HG03460 (cell line): ENCODE measurements around the gene KRTAP16-1.

ENCODE experiments used
- ATAC-seq: cut with Tn5 transposase; IDR thresholded peaks from one replicate; pipeline ENCODE4 v1.9.1; 2021; ENCODE audit not compliant: unreplicated experiment

The KRTAP16-1 gene

DNA sequence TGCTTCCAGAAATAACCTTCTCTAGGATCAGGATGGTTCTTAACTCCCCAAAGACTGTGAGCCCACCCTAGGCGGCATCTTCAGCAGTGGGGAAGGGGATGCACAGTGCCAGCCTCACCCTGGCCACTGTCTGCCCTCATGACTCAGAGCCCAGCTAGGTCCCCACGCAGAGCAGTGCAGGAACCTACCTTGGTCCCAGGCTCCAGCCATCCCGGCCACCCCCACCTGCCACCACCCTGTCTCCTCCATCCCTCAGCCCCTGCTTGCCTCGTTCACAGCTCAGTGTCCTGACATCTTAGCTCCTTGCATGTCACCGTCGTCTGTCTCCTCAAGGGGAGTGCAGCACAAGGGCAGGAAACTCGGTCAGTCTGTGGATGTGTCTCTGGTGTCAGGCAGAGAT is 22.5 kb upstream of the KRTAP16-1 start:
- ATAC-seq: no peak

DNA sequence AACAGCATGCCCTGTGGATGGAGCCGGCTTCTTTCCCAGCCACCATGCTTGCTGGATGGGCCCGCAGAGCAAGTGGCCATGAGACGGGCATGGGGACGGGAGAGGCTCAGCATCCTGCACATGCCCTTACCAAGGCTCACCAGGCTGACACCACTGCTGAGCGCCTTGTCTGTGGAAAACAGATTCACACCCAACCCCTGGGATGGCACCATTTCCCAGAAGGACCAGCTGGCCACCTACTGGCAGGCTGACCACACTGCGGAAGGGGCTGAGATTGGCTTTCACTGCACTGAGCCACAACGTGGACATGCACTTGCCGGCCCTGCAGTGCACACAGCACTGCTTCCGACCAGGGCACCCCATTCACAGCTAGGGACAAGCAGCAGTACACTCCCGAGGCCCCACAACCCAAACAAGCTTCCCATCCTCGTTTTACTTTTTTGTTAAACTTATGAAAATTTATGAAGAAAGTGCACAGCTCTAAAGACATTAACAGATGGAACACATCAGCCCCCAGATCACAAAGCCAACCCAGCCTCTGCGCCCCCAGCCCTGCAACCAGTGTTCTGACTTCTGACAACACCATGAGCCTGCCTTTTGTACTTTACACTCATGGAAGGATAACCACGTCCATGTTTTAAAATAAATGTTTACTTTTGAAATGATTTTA is 20.3 kb upstream of the KRTAP16-1 start:
- no peak for ATAC-seq

DNA sequence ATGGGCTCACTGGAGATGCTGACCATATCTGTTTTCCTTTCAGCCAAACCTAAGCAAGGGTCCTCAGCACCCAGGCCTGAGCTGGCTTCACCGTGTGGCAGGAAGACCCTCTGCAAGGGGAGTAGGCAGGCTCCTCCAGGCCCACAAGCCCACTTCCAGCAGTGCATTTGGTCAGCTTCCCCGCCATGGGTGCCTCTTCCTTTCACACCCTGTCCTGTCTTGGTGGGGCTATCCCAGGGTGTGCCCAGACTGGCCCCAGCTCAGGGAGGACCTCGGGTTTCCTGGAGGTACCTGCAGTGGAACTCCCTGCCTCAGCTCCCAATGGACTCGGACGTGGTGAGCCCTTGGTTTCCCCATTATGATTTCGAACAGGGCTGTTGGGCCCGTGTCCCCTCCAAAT is 19.1 kb upstream of the KRTAP16-1 start:
- ATAC-seq: no peak

- no peak for ATAC-seq
Measured at GRCh38 chr17:41327411-41328120, 18.5 kb upstream of the KRTAP16-1 start.

DNA sequence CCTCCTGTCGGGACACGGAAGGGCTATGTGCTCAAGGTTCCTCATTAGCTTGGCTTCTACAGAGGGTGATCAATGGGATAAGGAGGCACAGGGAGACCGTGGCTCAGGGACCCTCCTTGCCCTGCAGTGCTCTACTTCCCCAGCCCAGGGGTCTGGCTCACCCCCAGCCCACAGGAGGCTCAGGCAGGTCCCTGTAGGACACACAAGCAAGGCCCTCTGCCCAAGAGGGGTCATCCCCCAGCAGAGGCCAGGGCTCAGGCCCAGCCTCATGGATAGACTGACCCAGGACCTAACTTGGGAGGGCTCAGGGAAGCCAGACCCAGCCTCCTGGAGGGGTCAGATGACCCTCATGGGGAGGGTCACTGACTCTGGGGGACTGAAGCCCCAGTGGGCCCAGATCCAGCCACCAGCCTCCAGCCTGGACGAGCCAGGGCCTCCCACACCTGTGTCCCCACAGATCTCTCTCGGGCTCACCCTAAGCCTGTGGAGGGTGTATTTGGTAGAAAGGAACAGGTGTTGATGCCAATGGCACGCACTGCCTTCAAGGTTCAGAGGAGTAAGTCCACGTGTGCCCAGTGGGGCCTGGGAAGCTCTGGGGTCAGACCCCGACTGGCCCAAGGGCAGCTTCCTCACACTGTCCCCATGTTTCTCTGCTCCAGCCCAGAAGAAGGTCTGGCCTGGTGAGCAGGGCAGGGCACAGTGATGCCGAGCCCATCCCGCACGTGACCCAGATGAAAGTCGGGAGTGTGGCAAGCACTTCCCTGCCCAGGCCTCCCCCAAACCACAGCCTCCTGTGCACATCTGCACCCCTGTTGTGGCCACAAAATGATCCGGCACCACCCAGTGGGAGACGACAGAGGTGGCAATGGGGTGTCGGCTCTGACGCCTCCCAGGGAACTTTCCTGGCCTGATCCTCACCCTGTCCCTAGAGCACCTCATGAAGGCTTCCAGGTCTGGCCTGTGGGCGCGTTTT is 17.4 kb upstream of the KRTAP16-1 start:
- ATAC-seq: no peak

GRCh38 chr17:41325611-41326010 is 16.5 kb upstream of the KRTAP16-1 start:
- no peak for ATAC-seq

- ATAC-seq: no peak
Measured at GRCh38 chr17:41325126-41325525, 16.0 kb upstream of the KRTAP16-1 start.

GRCh38 chr17:41324180-41325075 is 15.3 kb upstream of the KRTAP16-1 start:
- no peak for ATAC-seq

GRCh38 chr17:41322903-41323895 is 14.1 kb upstream of the KRTAP16-1 start:
- no peak for ATAC-seq

DNA sequence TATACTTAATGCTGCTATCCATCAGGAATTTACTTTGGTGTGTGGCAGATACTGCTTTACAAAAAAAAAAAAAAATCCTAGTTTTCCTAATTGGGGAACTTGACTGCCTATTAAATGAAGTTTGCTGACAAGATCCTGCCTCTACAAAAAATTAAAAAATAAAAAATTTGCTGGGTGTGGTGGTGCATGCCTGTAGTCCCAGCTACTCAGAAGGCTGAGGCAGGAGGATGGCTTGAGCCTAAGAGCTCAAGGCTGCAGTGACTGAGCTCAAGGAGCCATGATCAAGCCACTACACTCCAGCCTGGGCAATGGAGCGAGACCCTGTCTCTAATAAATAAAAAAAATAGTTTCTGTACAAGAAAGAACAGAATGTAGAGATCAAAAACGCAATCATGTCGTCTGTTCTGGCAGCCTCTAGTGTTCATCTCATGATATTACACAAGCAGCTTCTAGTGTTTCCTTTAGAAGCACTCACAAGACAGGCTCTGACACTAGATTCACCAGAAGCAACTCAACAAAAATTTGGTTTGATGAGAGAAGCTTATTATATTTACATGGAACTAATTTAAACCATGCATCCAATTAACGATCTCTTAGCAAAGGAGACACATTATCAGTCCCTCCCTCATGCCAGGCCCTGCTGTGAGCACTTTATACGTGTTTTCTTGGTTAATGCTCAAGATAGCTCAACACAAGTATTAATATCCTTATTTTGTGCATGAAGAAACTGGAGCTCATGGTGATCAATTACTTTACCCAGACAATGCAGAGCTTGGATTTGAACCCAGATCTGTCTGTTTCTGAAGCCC is 13.2 kb upstream of the KRTAP16-1 start:
- no peak for ATAC-seq

GRCh38 chr17:41318231-41318630 is 9.1 kb upstream of the KRTAP16-1 start:
- ATAC-seq: no peak

GRCh38 chr17:41315814-41316445 is 6.8 kb upstream of the KRTAP16-1 start:
- ATAC-seq: no peak

GRCh38 chr17:41315204-41315794 is 6.2 kb upstream of the KRTAP16-1 start, which contains the start of gene KRTAP17-1:
Gene KRTAP17-1 (minus strand): TSS chr17:41315710. CDS start chr17:41315650, 60 bp downstream.
- no peak for ATAC-seq

GRCh38 chr17:41311111-41311510 is 2.0 kb upstream of the KRTAP16-1 start:
- no peak for ATAC-seq

DNA sequence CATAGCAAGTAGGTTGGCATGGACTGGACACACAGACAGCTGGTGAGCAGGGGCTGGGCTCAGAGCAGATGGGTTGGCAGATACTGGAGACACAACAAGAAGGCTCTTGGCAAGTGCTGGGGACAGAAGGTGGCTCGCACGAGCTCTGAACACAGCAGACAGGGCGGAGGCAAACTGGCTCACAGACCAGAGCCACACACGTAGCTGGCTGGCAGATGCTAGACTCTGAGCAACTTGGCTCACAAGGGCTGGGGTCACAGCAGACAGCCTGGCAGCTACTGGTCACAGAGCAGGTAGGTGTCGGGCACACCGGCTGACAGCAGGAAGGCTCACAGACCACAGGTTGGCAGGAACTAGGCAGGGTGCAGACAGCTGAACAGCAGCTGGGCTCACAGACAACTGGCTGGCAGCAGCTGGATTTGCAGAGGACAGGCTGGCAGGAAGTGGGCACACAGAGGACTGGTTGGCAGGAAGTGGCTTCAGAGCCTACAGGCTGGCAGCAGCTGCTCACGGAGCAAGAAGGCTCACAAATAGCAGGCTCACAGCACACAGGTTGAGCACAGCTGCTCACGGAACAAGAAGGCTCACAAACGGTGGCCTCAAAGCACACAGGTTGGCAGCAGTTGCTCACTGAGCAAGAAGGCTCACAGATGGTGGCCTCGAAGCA is 725 bp downstream of the KRTAP16-1 start:
- no peak for ATAC-seq

DNA sequence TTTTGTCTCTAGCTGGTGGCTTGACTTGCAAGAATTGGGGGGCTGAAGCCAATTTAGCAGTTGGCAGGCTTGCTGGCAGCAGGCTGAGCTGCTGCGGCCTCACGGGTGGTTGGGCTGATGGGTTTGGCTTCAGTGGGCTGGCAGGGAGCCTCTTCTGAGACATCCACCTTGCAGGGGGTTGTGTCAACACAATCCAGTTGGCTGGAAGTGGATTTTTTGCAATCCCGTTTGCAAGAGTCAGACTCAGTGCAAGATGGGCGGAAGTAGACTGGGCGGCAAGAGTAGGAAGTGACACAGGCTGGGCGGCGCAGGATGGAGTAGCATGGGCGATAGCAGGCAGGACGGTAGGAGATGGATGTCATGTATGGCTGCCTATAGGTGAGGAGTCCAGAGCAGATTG is 1.5 kb downstream of the KRTAP16-1 start:
- ATAC-seq: no peak

DNA sequence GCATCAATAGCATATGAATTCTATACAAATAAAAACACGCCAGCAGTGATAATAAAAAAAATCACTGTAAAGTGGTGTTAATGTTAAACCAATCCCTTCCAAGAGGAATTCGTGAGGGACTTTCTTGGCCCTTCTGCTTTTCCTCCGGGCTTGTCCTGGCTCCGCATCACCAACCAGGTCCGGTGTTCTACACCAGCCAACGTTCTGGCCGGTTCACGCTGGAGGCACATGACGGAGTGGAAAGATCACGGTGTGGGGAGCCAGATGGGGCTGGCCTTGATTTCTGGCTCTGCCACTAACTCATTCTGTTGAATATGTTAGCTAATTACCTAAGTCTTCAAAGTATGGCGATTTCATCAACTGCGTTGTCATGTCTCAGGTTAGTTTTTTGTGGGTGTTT is 5.0 kb downstream of the KRTAP16-1 start:
- ATAC-seq: no peak
